Caco-2 (cell line): ENCODE measurements around the gene TBX10. TPM values are rescaled to one million over a fixed set of nuclear protein-coding genes. Genes with fewer than 3 reads are reported as not detected.
A peak's percentile ranks its signal among the peaks of the same experiment; 100 is the strongest.

ENCODE experiments used
- BruUV-seq: library from RNA; stranded (reverse); fragments of 400-500 nt; replicated peaks from 2 replicates; lab custom pipeline; 2021; lab: Mats Ljungman, UMichigan
- CTCF ChIA-PET: fragments of 300-600 bp; sonication (Branson Sonifier 250); formaldehyde crosslinking; loops from one replicate; lab custom pipeline; 2022; ENCODE audit warnings: antibody characterized with exemption; lab: Charles Lee
- POLR2A ChIA-PET: fragments of 300-600 bp; sonication (Branson Sonifier 250); formaldehyde crosslinking; loops from one replicate; lab custom pipeline; 2022; ENCODE audit warnings: antibody characterized with exemption; lab: Charles Lee
- DNase-seq, 2 experiments: peaks; one replicate each; pipeline versions ENCODE4 v3.0.0 to v3.0.0-alpha.2; 2020 to 2022
- H3K27me3 ChIP-seq: replicated peaks from 2 replicates; pipeline ENCODE4 v1.6.0; 2011; ENCODE audit warnings: low read length; ENCODE audit not compliant: control insufficient read depth, insufficient read depth
- H3K36me3 ChIP-seq: 2 replicates; pipeline ENCODE4 v1.5.1; 2011; ENCODE audit warnings: low read length; ENCODE audit not compliant: control insufficient read depth, insufficient read depth
- H3K4me1 ChIP-seq: fragments of 250-450 bp; sonication (Bioruptor Pico); 2 replicates; pipeline ENCODE4 v1.5.1; 2020; ENCODE audit warnings: mild to moderate bottlenecking
- H3K4me3 ChIP-seq: 2 replicates; pipeline ENCODE4 v1.5.1; 2011; ENCODE audit warnings: low read depth, mild to moderate bottlenecking, control low read depth, low read length
- H3K9me3 ChIP-seq: fragments of 250-450 bp; sonication (Bioruptor Pico); 2 replicates; pipeline ENCODE4 v1.5.1; 2020; ENCODE audit warnings: mild to moderate bottlenecking, moderate library complexity
- H3K27ac Mint-ChIP-seq: one replicate; pipeline ENCODE4 v1.8.0; 2022; ENCODE audit warnings: mixed read lengths; ENCODE audit not compliant: unreplicated experiment
- H3K27me3 Mint-ChIP-seq: one replicate; pipeline ENCODE4 v1.8.0; 2022; ENCODE audit warnings: mixed read lengths; ENCODE audit not compliant: insufficient read depth, unreplicated experiment
- H3K36me3 Mint-ChIP-seq: one replicate; pipeline ENCODE4 v1.8.0; 2022; ENCODE audit warnings: mild to moderate bottlenecking, mixed read lengths; ENCODE audit not compliant: insufficient read depth, unreplicated experiment
- H3K4me1 Mint-ChIP-seq: one replicate; pipeline ENCODE4 v1.8.0; 2022; ENCODE audit warnings: low read depth, mixed read lengths; ENCODE audit not compliant: unreplicated experiment
- H3K4me3 Mint-ChIP-seq: one replicate; pipeline ENCODE4 v1.8.0; 2022; ENCODE audit warnings: mild to moderate bottlenecking, moderate library complexity, mixed read lengths; ENCODE audit not compliant: unreplicated experiment
- H3K9me3 Mint-ChIP-seq: one replicate; pipeline ENCODE4 v1.8.0; 2022; ENCODE audit warnings: mixed read lengths; ENCODE audit not compliant: unreplicated experiment
- intact Hi-C: fragments of 100-400 bp; cut with micrococcal nuclease; formaldehyde crosslinking; loops from one replicate; pipeline ENCODE4 v1.10.0; 2022; ENCODE audit not compliant: unreplicated experiment
- total RNA-seq: library from RNA; stranded (reverse); gene quantifications from 2 replicates; pipeline ENCODE4 v1.2.3, GENCODE V29; 2022
- TF ChIP-seq, protein P1 (sequence below), 2 experiments: fragments of 200-600 bp in 1 of 2; IDR thresholded peaks; 1 replicate in 1 of 2; 2 replicates in 1 of 2; pipeline versions ENCODE4 v1.5.1 to v1.8.0; 2011 to 2022; ENCODE audit warnings: antibody characterized with exemption in 1 of 2, control low read depth in 1 of 2, inconsistent platforms in 1 of 2, low read depth in 1 of 2, low read length in 1 of 2, mild to moderate bottlenecking in 1 of 2, moderate library complexity in 1 of 2; ENCODE audit not compliant: insufficient read depth in 1 of 2, severe bottlenecking in 1 of 2, unreplicated experiment in 1 of 2

Gene TBX10
- total RNA-seq, 1 experiment from 2014 or later: not detected

DNA sequence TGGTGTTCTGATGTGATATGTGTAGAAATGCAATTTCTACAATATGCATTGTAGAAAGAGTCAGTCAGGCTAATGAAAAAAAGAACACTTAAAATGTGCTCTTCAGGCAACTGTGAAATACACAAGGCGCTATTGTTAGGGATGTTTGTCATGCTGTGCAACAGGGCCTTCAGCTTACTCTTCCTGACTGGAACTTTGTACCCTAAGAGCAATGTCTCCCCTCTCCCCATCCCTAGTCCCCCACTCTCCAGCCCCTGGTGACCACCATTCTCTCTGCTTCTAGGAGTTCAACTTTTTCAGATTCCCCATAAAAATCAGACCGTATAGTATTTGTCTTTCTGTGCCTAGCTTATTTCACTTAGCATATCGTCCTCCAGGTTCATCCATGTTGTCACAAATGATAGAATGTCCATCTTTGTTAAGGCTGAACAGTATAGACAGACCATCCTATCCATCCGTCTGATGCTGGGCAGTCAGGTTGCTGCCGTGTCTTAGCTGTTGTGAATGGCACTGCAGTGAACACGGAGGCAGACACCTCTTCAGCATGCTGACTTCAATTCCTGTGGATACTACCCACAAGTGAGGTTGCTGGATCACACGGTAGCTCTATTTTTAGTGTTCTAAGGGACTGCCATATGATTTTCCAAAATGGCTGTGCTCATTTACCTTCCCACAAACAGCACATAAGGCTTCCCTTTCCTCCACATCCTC, 22.2 kb downstream of the TBX10 start:
- Mint-ChIP-seq H3K4me3 (no peak overlapping the region), H3K4me1 (peaks cover 6% of the 10 kb centered on the region), H3K27ac (no peak overlapping the region), H3K27me3 (no peaks in the 10 kb centered on the region), H3K9me3 (no peaks in the 10 kb centered on the region), H3K36me3 (peaks cover 10% of the 10 kb centered on the region)
- Histone ChIP-seq H3K27me3 (no peaks in the 10 kb centered on the region), H3K4me1 (no peaks in the 10 kb centered on the region), H3K36me3 (0 out of 2 replicates have a peak, but pooled peaks cover 3% of the 10 kb centered on the region), H3K9me3 (no peaks in the 10 kb centered on the region), H3K4me3 (no peak overlapping the region)
- ChIA-PET CTCF (interaction anchor here (0.6 to 2.1 kb wide), 5 partner anchors 12 to 174 kb away, joined by 3 to 6 read pairs (median 3); partner anchors contain the start of genes CORO1B, GSTP1 and NUDT8), POLR2A (no interaction called here)
- peak in 1 of 2 experiments; percentile 14 for DNase-seq
- TF ChIP-seq, protein P1, sequence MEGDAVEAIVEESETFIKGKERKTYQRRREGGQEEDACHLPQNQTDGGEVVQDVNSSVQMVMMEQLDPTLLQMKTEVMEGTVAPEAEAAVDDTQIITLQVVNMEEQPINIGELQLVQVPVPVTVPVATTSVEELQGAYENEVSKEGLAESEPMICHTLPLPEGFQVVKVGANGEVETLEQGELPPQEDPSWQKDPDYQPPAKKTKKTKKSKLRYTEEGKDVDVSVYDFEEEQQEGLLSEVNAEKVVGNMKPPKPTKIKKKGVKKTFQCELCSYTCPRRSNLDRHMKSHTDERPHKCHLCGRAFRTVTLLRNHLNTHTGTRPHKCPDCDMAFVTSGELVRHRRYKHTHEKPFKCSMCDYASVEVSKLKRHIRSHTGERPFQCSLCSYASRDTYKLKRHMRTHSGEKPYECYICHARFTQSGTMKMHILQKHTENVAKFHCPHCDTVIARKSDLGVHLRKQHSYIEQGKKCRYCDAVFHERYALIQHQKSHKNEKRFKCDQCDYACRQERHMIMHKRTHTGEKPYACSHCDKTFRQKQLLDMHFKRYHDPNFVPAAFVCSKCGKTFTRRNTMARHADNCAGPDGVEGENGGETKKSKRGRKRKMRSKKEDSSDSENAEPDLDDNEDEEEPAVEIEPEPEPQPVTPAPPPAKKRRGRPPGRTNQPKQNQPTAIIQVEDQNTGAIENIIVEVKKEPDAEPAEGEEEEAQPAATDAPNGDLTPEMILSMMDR (IDR thresholded peaks at IDR 0.05; ENCODE audit: insufficient read depth in 1 of 2, low read depth in 1 of 2, low read length in 1 of 2, severe bottlenecking in 1 of 2, unreplicated experiment in 1 of 2): no peak
- BruUV-seq: no TSS peak
- intact Hi-C loops: no loop called here

DNA sequence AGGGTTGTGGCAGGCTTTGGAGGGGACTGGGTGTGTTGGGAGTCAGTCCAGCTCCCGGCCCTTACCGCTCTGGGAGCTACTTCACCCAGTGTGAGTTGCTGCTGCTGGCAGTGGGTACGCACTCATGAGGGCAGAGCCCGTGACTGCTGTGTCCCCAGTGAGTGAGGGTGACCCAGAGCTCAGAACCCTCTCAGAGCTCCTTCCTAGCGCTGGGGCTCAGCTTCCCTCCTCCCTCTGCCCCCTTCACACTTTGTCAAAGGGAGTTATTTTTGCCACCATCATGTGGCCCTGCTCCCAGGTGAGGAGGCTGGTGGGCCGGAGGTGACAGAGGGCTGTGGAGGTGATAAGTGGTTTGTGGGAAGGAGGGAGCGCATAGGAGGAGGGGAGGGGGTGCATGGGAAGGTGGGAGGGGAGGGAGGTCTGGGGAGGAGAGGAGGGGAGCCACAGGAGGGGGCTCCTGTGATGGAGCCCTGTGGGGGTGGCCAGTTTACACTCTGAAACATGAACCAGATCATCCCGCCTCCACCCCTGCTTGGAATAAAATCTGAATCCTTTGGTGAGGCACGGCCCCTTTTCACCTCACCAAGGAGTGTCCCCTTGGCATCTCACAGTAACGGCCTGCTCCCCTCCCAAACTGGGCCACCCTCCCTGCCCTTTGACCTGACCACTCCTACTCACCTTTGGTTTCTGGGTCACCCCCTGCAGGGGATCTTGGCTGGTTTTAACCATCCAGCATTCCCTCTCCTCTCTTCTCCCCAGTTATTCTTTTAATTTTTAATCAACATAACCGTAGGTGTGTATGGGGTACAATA, 22.9 kb downstream of the TBX10 start:
- no peak overlapping the region for H3K4me3 ChIP-seq
- no peaks in the 10 kb centered on the region for H3K27me3 Mint-ChIP-seq
- DNase-seq: peak in 1 of 2 experiments; percentile 44
- BruUV-seq: no TSS peak
- H3K4me1 Mint-ChIP-seq: peaks cover 6% of the 10 kb centered on the region
- no peaks in the 10 kb centered on the region for H3K9me3 Mint-ChIP-seq
- CTCF ChIA-PET: interaction anchor here (0.6 to 2.1 kb wide), 5 partner anchors 13 to 173 kb away, joined by 3 to 6 read pairs (median 4); partner anchors contain the start of genes CORO1B, GSTP1 and NUDT8
- H3K36me3 ChIP-seq: 0 out of 2 replicates have a peak, but pooled peaks cover 3% of the 10 kb centered on the region
- H3K36me3 Mint-ChIP-seq: peaks cover 12% of the 10 kb centered on the region
- no peak overlapping the region for H3K27ac Mint-ChIP-seq
- no peaks in the 10 kb centered on the region for H3K9me3 ChIP-seq
- no peak overlapping the region for H3K4me3 Mint-ChIP-seq
- no peaks in the 10 kb centered on the region for H3K4me1 ChIP-seq
- POLR2A ChIA-PET: no interaction called here
- TF ChIP-seq, protein P1 (IDR thresholded peaks at IDR 0.05; ENCODE audit: insufficient read depth in 1 of 2, low read depth in 1 of 2, low read length in 1 of 2, severe bottlenecking in 1 of 2, unreplicated experiment in 1 of 2): no peak
- no peaks in the 10 kb centered on the region for H3K27me3 ChIP-seq
- intact Hi-C loops: no loop called here
